Measurements from ENCODE around the gene ARID3A. TPM values are rescaled to one million over a fixed set of nuclear protein-coding genes. Genes with fewer than 3 reads are reported as not detected.

The ARID3A gene
- total RNA-seq, 2 donors from 2014 or later: 3.8 to 18.7 TPM

GRCh38 chr19:898663-899062 lies 27.2 kb upstream of the ARID3A start:
- intact Hi-C loops (cut with DNase I): no loop called here
- Histone ChIP-seq H3K4me1 (replicated peaks) (no peaks in the 10 kb centered on the region), H3K4me3 (no peak overlapping the region), H3K27me3 (replicated peaks; ENCODE audit: insufficient read depth) (no peaks in the 10 kb centered on the region), H3K27ac (no peak overlapping the region), H3K9me3 (no peaks in the 10 kb centered on the region), H3K36me3 (peaks cover 0 to 6% of the 10 kb centered on the region in 2 donors)
- no peak for DNase-seq (ENCODE audit: low spot score)
- WGBS: 79% methylated on average over 20 of the region's 20 CpGs
- TF ChIP-seq POLR2A (IDR thresholded peaks at IDR 0.05) (no peak), POLR2AphosphoS5 (IDR thresholded peaks at IDR 0.05) (no peak), CTCF (IDR thresholded peaks at IDR 0.05) (no peak)

GRCh38 chr19:899336-900042 lies 26.3 kb upstream of the ARID3A start:
- intact Hi-C loops (cut with DNase I): no loop called here
- no peak overlapping the region for H3K27ac ChIP-seq
- no peak for TF ChIP-seq POLR2A (IDR thresholded peaks at IDR 0.05)
- no peak for TF ChIP-seq POLR2AphosphoS5 (IDR thresholded peaks at IDR 0.05)
- no peak for TF ChIP-seq CTCF (IDR thresholded peaks at IDR 0.05)
- no peak overlapping the region for H3K4me3 ChIP-seq
- H3K27me3 ChIP-seq (replicated peaks; ENCODE audit: insufficient read depth): no peaks in the 10 kb centered on the region
- 89% methylated on average over 31 of the region's 32 CpGs for WGBS
- H3K36me3 ChIP-seq: peaks cover 0 to 6% of the 10 kb centered on the region in 2 donors
- H3K4me1 ChIP-seq (replicated peaks): no peaks in the 10 kb centered on the region
- no peak for DNase-seq (ENCODE audit: low spot score)
- no peaks in the 10 kb centered on the region for H3K9me3 ChIP-seq

GRCh38 chr19:900043-900301 lies 25.9 kb upstream of the ARID3A start:
- H3K36me3 ChIP-seq: peaks cover 0 to 6% of the 10 kb centered on the region in 2 donors
- H3K4me1 ChIP-seq (replicated peaks): no peaks in the 10 kb centered on the region
- TF ChIP-seq POLR2A (IDR thresholded peaks at IDR 0.05) (no peak), CTCF (IDR thresholded peaks at IDR 0.05) (no peak), POLR2AphosphoS5 (IDR thresholded peaks at IDR 0.05) (no peak)
- H3K27ac ChIP-seq: no peak overlapping the region
- no peaks in the 10 kb centered on the region for H3K9me3 ChIP-seq
- intact Hi-C loops (cut with DNase I): no loop called here
- DNase-seq (ENCODE audit: low spot score): no peak
- WGBS: 88% methylated on average over 15 of the region's 15 CpGs
- no peaks in the 10 kb centered on the region for H3K27me3 ChIP-seq (replicated peaks; ENCODE audit: insufficient read depth)
- H3K4me3 ChIP-seq: no peak overlapping the region

GRCh38 chr19:900302-901111 lies 25.3 kb upstream of the ARID3A start:
- Histone ChIP-seq H3K4me1 (replicated peaks) (no peaks in the 10 kb centered on the region), H3K4me3 (no peak overlapping the region), H3K27ac (no peak overlapping the region), H3K36me3 (peaks cover 0 to 6% of the 10 kb centered on the region in 2 donors), H3K27me3 (replicated peaks; ENCODE audit: insufficient read depth) (no peaks in the 10 kb centered on the region), H3K9me3 (no peaks in the 10 kb centered on the region)
- no peak for DNase-seq (ENCODE audit: low spot score)
- TF ChIP-seq CTCF (IDR thresholded peaks at IDR 0.05) (no peak), POLR2AphosphoS5 (IDR thresholded peaks at IDR 0.05) (no peak), POLR2A (IDR thresholded peaks at IDR 0.05) (no peak)
- WGBS: 80% methylated on average over 30 of the region's 30 CpGs
- intact Hi-C loops (cut with DNase I): no loop called here
